Neural crest cell (in vitro differentiated cells): ENCODE results near the gene ZCCHC3. TPM values are rescaled to one million over a fixed set of nuclear protein-coding genes. Genes with fewer than 3 reads are reported as not detected.
A peak's percentile ranks its signal among the peaks of the same experiment; 100 is the strongest.

Experiments used
- DNase-seq: peaks from one replicate; pipeline ENCODE4 v3.0.0; 2021; ENCODE audit warnings: low read depth, mixed read lengths, low spot score
- H3K27ac Mint-ChIP-seq: one replicate; pipeline ENCODE4 v1.8.0; 2021; ENCODE audit warnings: mild to moderate bottlenecking, mixed read lengths; ENCODE audit not compliant: unreplicated experiment
- H3K27me3 Mint-ChIP-seq: 2 replicates; pipeline ENCODE4 v1.8.0; 2021; ENCODE audit warnings: low read depth, mild to moderate bottlenecking, mixed read lengths
- H3K36me3 Mint-ChIP-seq: 2 replicates; pipeline ENCODE4 v1.8.0; 2021; ENCODE audit warnings: low read depth, mild to moderate bottlenecking, mixed read lengths
- H3K4me1 Mint-ChIP-seq: 2 replicates; pipeline ENCODE4 v1.8.0; 2021; ENCODE audit warnings: mixed read lengths
- H3K4me3 Mint-ChIP-seq: one replicate; pipeline ENCODE4 v1.8.0; 2021; ENCODE audit warnings: mild to moderate bottlenecking, mixed read lengths
- H3K9me3 Mint-ChIP-seq: 2 replicates; pipeline ENCODE4 v1.8.0; 2021; ENCODE audit warnings: mixed read lengths
- total RNA-seq: library from RNA; stranded (reverse); gene quantifications from 2 replicates; pipeline ENCODE4 v1.2.1, GENCODE V29; 2021
- TF ChIP-seq, protein P1 (sequence below): fragments of 200-600 bp; sonication (generic); conservative IDR thresholded peaks from 2 replicates; pipeline ENCODE4 v1.5.0; 2021; ENCODE audit warnings: antibody characterized with exemption, mild to moderate bottlenecking

Gene ZCCHC3
- total RNA-seq, 1 donor from 2014 or later, result 59.2 TPM

GRCh38 chr20:286508-286907 is 10.9 kb upstream of the ZCCHC3 start:
- TF ChIP-seq, protein P1, sequence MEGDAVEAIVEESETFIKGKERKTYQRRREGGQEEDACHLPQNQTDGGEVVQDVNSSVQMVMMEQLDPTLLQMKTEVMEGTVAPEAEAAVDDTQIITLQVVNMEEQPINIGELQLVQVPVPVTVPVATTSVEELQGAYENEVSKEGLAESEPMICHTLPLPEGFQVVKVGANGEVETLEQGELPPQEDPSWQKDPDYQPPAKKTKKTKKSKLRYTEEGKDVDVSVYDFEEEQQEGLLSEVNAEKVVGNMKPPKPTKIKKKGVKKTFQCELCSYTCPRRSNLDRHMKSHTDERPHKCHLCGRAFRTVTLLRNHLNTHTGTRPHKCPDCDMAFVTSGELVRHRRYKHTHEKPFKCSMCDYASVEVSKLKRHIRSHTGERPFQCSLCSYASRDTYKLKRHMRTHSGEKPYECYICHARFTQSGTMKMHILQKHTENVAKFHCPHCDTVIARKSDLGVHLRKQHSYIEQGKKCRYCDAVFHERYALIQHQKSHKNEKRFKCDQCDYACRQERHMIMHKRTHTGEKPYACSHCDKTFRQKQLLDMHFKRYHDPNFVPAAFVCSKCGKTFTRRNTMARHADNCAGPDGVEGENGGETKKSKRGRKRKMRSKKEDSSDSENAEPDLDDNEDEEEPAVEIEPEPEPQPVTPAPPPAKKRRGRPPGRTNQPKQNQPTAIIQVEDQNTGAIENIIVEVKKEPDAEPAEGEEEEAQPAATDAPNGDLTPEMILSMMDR, result no peak
- H3K4me1 Mint-ChIP-seq, result peaks cover 20% of the 10 kb centered on the region
- peaks cover 2% of the 10 kb centered on the region for H3K9me3 Mint-ChIP-seq
- peaks cover 14% of the 10 kb centered on the region for H3K36me3 Mint-ChIP-seq
- no peak overlapping the region for H3K27ac Mint-ChIP-seq
- DNase-seq, result no peak
- H3K4me3 Mint-ChIP-seq, result peak overlapping the region; percentile 20
- no peaks in the 10 kb centered on the region for H3K27me3 Mint-ChIP-seq

DNA sequence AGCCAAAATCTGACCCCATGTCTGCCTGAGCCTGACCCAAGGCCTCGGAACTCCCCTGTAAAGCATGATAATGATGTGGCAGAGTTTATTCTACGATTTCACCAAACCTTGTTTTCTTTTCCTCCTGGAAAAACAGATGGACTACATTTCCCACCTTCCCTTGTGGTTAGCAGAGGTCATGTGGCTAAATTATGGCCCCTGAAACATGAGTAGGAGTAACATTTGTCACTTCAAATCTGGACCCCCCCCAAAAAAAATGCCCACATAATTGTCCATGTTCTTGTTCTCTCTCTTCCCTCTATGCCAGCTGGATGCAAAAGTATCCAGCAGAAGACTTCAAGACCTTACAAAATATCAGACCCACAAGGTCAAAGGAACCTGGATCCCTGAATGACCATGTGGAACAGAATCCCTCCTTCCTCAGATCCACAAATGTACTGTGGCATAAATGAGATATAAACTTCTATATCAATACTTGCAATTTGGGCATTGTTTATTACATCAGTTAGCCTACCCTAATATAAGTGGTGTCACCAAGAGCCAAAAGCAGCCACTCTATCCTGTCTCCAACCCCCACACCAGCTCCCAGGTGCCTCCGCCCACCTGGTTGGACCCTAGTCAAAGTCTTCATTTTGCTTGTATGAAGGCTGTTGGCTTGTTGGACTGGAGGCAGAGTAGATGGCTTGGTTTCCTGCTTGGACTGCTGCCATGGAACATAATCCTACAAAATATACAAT is 8.2 kb upstream of the ZCCHC3 start:
- no peak overlapping the region for H3K27ac Mint-ChIP-seq
- H3K4me3 Mint-ChIP-seq, result peak overlapping the region; percentile 63
- peaks cover 2% of the 10 kb centered on the region for H3K9me3 Mint-ChIP-seq
- DNase-seq, result no peak
- TF ChIP-seq, protein P1, result no peak
- H3K4me1 Mint-ChIP-seq, result peaks cover 15% of the 10 kb centered on the region
- peaks cover 8% of the 10 kb centered on the region for H3K36me3 Mint-ChIP-seq
- no peaks in the 10 kb centered on the region for H3K27me3 Mint-ChIP-seq

DNA sequence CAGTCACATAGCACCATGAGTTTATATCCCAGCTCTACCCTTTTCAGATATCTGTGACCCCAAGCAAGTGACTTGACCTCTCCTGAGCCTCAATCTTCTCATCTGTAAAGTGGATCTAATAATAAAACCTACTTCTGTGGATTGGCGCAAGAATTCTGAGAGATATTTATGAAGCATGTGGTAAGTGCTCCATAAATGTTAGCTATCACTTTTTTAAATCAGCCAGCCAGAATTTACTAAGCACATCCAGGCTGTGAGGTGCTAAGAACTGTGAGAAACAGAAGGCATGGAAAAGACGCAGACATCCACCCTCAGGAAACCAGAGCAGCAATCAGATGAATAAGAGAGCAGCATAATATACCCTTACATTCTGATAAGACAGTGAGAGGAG is 7.7 kb upstream of the ZCCHC3 start:
- H3K4me3 Mint-ChIP-seq, result no peak overlapping the region
- H3K9me3 Mint-ChIP-seq, result peaks cover 2% of the 10 kb centered on the region
- peaks cover 15% of the 10 kb centered on the region for H3K4me1 Mint-ChIP-seq
- H3K27ac Mint-ChIP-seq, result peak overlapping the region; percentile 93
- H3K36me3 Mint-ChIP-seq, result peaks cover 8% of the 10 kb centered on the region
- DNase-seq, result no peak
- H3K27me3 Mint-ChIP-seq, result no peaks in the 10 kb centered on the region
- TF ChIP-seq, protein P1, result no peak

GRCh38 chr20:290084-290831 is 7.1 kb upstream of the ZCCHC3 start, which contains the start of gene C20orf96:
C20orf96 (minus strand) TSS chr20:290750; CDS start chr20:290610, 140 bp downstream.
- H3K27ac Mint-ChIP-seq, result peak within 1 kb of the TSS; percentile 93

DNA sequence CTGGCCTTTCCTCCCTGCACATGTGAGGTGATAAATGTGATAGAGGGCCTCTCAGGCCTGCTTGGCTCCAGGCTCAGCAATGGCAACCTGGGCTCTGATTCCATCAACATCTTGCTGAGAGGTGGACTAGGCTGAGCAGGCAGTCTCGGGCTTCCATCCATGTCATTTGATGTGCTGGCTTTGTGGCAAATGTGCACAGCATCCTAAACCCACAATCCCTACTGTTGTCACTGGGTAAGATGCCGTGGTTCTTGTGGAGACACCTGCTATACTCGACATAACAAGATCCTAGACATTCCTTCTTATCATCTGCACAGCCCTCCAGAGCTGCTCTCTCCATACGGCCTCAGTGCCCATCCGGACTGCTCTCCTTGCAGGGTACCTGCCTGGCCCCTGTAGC is 2.8 kb upstream of the ZCCHC3 start:
- no peak for DNase-seq
- H3K27ac Mint-ChIP-seq, result no peak overlapping the region
- H3K4me3 Mint-ChIP-seq, result peak overlapping the region; percentile 67
- H3K27me3 Mint-ChIP-seq, result no peaks in the 10 kb centered on the region
- H3K36me3 Mint-ChIP-seq, result peaks cover 7% of the 10 kb centered on the region
- peaks cover 30% of the 10 kb centered on the region for H3K4me1 Mint-ChIP-seq
- H3K9me3 Mint-ChIP-seq, result no peaks in the 10 kb centered on the region
- TF ChIP-seq, protein P1, result no peak

More at GRCh38 chr20:290084-290831, 7.1 kb upstream of the ZCCHC3 start, which contains the start of gene C20orf96:
- Mint-ChIP-seq H3K4me3 (no peak within 1 kb of the TSS), H3K27me3 (no peaks in the 10 kb centered on the region), H3K36me3 (peaks cover 8% of the 10 kb centered on the region), H3K9me3 (peaks cover 2% of the 10 kb centered on the region), H3K4me1 (peaks cover 15% of the 10 kb centered on the region)
- DNase-seq, result peak; percentile 86
- TF ChIP-seq, protein P1, result peak; percentile 58
